Aorta (tissue), 5 donors: Measurements from ENCODE around the gene RPP30. TPM values are rescaled to one million over a fixed set of nuclear protein-coding genes. Genes with fewer than 3 reads are reported as not detected.
A peak's percentile ranks its signal among the peaks of the same experiment; 100 is the strongest.
"Not testable (repeated sequence)": the region's sequence is repeated elsewhere in the genome, so short reads cannot be mapped to it uniquely, and the experiment has no call there.

Experiments used
- ATAC-seq: fragments of 200-7000 bp; cut with Tn5 transposase; one replicate; pipeline ENCODE4 v1.9.1; 2022; ENCODE audit warnings: moderate library complexity; ENCODE audit not compliant: low FRiP score
- DNase-seq, 2 donors: peaks; one replicate each; pipeline ENCODE4 v3.0.0-alpha.2; 2020
- H3K27ac ChIP-seq, 2 donors: one replicate each; pipeline ENCODE4 v1.5.1; 2013; ENCODE audit warnings: low read length in 2 of 2, mild to moderate bottlenecking in 2 of 2, moderate library complexity in 2 of 2, control low read depth in 1 of 2, inconsistent platforms in 1 of 2, low read depth in 1 of 2
- H3K27me3 ChIP-seq, 2 donors: one replicate each; pipeline ENCODE4 v1.6.1; 2013; ENCODE audit warnings: control low read depth in 1 of 2, low read length in 1 of 2, mild to moderate bottlenecking in 1 of 2, moderate library complexity in 1 of 2; ENCODE audit not compliant: insufficient read depth in 2 of 2, control insufficient read depth in 1 of 2
- H3K36me3 ChIP-seq, 2 donors: one replicate each; pipeline ENCODE4 v1.6.1; 2013; ENCODE audit warnings: control low read depth in 1 of 2, low read length in 1 of 2, mild to moderate bottlenecking in 1 of 2; ENCODE audit not compliant: insufficient read depth in 2 of 2, control insufficient read depth in 1 of 2
- H3K4me1 ChIP-seq, 2 donors: one replicate each; pipeline ENCODE4 v1.6.1; 2013; ENCODE audit warnings: low read length in 2 of 2, control low read depth in 1 of 2, mild to moderate bottlenecking in 1 of 2, moderate library complexity in 1 of 2; ENCODE audit not compliant: insufficient read depth in 2 of 2, control insufficient read depth in 1 of 2
- H3K4me3 ChIP-seq, 2 donors: one replicate each; pipeline ENCODE4 v1.5.1; 2013; ENCODE audit warnings: low read length in 2 of 2, control low read depth in 1 of 2, mild to moderate bottlenecking in 1 of 2
- H3K9me3 ChIP-seq: one replicate; pipeline ENCODE4 v1.6.1; 2013; ENCODE audit warnings: mild to moderate bottlenecking, low read length; ENCODE audit not compliant: control insufficient read depth
- WGBS, 2 donors: extraction: QIAGEN DNeasy Blood & Tissue Kit; methylation state at CpG; one replicate each; pipeline ENCODE4 v1.1.7; 2013; 5-methylcytosine and 5-hydroxymethylcytosine counted together
- intact Hi-C, 2 donors: fragments of 100-400 bp; cut with DNase I; formaldehyde crosslinking; loops; one replicate each; pipeline versions ENCODE4 v1.14.2 to v1.15.0; 2022
- polyA plus RNA-seq, 2 donors: library from polyadenylated mRNA; stranded (reverse); fragments of 200-250 nt; gene quantifications; one replicate each; pipeline ENCODE4 v1.2.3, GENCODE V29; 2013
- total RNA-seq, 2 donors: library from RNA; stranded (reverse); fragmentation: NEBNext Ultra II Directional; extraction: Animal tissue kit (Norgen Biotek cat#: 25700); gene quantifications; one replicate each; pipeline ENCODE4 v1.2.1, GENCODE V29; 2021
- donor health status: healthy with polysubstance abuse.
- donor health status: Bipolar disorder and iron deficiency.
- donor health status: DM: no; HTN: no; CAD: no.
- donor health status: DM: no; HTN: no; CAD: no.
- donor health status: DM: yes; HTN: yes; CAD: no.

RPP30 gene
- total and polyA plus RNA-seq, 4 donors, result 25.2 to 42.6 (median 28.2) TPM

DNA sequence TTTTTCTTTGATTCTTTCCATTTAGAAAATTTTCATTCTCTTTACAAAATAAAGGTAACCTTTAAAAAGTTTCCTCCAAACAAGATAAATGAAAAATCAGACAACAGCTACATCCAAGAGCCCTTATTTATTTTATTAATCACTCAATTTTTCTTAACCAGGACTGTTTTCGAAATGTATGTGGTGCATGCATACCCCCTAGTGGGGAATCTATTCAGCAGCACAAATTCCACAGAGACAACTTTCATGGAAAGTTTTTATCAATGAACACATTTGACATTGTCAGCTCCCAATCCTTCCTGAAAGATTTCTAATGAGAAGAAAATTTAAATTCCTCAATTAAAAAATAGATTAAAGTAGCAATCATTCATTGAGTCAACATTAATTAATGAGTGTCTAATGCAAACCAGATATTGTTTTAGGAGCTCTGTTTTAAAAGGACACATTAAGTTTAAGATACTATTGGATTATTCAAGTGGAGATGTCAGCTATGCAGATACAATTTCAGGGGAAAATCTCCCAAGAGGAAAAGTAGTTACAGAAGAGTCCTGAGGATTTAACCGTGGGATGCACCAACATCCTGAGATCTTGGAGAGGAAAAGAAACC is 8.8 kb upstream of the RPP30 start:
- intact Hi-C loops, result loop anchor here (2.0 to 10.0 kb wide), 4 partner anchors 111 to 1071 kb away; no protein-coding TSS in a partner anchor
- H3K4me3 ChIP-seq, result no peak overlapping the region
- DNase-seq (no peak), ATAC-seq (no peak)
- H3K36me3 ChIP-seq, result no peaks in the 10 kb centered on the region
- no peaks in the 10 kb centered on the region for H3K4me1 ChIP-seq
- H3K27ac ChIP-seq, result no peak overlapping the region
- H3K9me3 ChIP-seq, result no peaks in the 10 kb centered on the region
- 44% methylated on average over 2 of the region's 2 CpGs for WGBS, 2 donors
- no peaks in the 10 kb centered on the region for H3K27me3 ChIP-seq

DNA sequence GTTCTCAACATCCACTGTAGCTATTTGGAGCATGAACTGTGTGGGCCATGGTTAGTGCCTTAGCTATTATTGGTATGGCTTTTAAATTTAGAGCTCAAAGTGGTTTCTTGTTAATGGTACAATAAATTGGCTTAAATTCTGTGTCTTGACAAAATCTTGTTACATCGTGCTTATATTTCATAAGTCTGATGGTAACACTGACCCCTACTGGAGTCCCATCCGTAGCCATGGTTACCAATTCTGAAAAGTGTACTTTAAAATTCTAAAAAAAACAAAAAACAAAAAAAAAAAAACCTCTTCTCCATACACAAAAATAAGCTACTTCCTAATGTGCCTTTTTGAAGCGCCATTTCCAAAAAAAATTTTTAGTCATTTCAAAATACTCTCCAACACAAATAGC is 6.4 kb upstream of the RPP30 start:
- Histone ChIP-seq H3K27ac (no peak overlapping the region), H3K4me1 (no peaks in the 10 kb centered on the region), H3K27me3 (no peaks in the 10 kb centered on the region), H3K4me3 (no peak overlapping the region), H3K9me3 (no peaks in the 10 kb centered on the region), H3K36me3 (no peaks in the 10 kb centered on the region)
- 9 to 10% methylated on average over 3 of the region's 3 CpGs for WGBS, 2 donors
- intact Hi-C loops, result loop anchor here in 1 of 2 donors (10.0 kb wide), 1 partner anchor 581 kb away; no protein-coding TSS in a partner anchor
- ATAC-seq, result no peak
- no peak for DNase-seq

DNA sequence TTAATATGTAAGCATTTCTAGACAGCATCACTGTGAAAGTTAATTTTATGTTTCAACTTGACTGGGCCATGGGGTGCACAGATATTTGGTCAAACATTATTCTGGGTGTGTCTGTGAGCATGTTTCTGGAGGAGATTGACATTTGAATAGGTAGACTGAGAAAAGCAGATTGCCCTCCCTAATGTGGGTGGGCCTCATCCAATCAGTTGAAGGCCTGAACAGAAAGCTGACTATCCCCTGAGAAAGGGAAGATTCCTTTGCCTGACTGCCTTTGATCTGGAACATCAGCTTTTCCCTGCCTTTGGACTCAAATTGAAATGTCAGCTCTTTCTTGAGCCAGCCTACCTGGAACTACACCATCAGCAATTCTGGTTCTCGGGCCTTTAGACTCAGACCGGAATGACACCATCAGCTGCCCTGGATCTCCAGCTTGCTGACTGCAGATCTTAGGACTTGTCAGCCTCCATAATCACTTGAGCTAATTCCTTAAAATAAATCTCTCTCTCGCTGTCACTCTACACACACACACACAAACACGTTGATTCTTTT is 5.7 kb upstream of the RPP30 start:
- no peaks in the 10 kb centered on the region for H3K9me3 ChIP-seq
- H3K36me3 ChIP-seq, result no peaks in the 10 kb centered on the region
- no peak for DNase-seq
- 87% methylated on average over 4 of the region's 4 CpGs for whole genome bisulfite sequencing, 2 donors
- ATAC-seq, result no peak
- H3K4me3 ChIP-seq, result no peak overlapping the region
- H3K27me3 ChIP-seq, result no peaks in the 10 kb centered on the region
- H3K27ac ChIP-seq, result no peak overlapping the region
- H3K4me1 ChIP-seq, result no peaks in the 10 kb centered on the region
- intact Hi-C loops, result loop anchor here in 1 of 2 donors (10.0 kb wide), 1 partner anchor 581 kb away; no protein-coding TSS in a partner anchor

DNA sequence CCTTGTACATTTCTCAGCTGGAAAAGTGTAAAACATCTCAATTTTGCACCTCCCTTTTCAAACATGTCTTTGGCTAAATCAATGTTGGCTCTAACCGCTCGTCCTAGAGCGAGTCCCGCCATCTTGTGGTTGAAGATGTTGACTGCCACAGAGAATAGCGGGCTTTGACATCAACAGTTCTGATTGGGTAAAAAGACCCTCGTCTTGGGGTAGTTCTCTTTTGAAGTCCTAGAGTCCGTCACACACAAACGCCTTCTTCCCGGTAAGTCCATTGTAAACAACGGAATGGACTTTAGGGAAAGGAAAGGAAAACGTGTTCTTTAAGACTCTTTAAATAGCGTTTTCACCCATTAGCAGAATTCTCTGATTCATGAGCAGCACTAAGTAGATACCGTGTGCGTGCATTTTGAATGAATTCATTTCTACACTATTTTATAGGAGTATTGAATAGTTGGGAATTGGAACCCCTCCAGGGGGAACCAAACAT is 452 bp upstream of the RPP30 start:
- H3K36me3 ChIP-seq, result no peaks in the 10 kb centered on the region
- WGBS, 2 donors, result 1 to 2% methylated on average over 14 of the region's 14 CpGs
- H3K27me3 ChIP-seq, result no peaks in the 10 kb centered on the region
- peaks cover 0 to 4% of the 10 kb centered on the region in 2 donors for H3K4me1 ChIP-seq
- intact Hi-C loops, result no loop called here
- no peak overlapping the region for H3K27ac ChIP-seq
- peak overlapping the region; percentile 59 to 76 for H3K4me3 ChIP-seq
- ATAC-seq, result peak; percentile 80
- no peak for DNase-seq
- H3K9me3 ChIP-seq, result no peaks in the 10 kb centered on the region

DNA sequence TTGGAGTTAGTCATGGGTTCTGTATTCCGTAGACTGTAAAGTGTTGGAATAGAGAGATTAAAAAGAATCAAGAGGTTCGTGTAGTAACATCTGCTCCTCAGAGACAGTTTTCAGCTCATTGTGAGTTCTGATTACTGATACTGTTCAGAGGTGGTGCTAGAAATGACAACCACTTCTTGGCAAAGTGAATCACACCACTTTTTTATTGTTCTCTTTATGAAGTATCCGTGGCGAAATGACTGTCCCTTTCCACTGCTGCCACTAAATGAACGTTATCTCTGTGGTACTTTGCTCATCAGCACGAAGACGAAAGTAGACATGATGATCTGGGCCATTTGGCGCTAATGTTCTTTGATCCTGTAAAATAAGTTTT is 860 bp downstream of the RPP30 start:
- Histone ChIP-seq H3K36me3 (peaks cover 0 to 7% of the 10 kb centered on the region in 2 donors), H3K4me1 (peaks cover 0 to 4% of the 10 kb centered on the region in 2 donors), H3K27ac (no peak overlapping the region), H3K27me3 (no peaks in the 10 kb centered on the region), H3K4me3 (peak overlapping the region; percentile 59 to 76), H3K9me3 (no peaks in the 10 kb centered on the region)
- whole genome bisulfite sequencing, 2 donors, result 25% methylated on average over 8 of the region's 8 CpGs
- intact Hi-C loops, result no loop called here
- no peak for ATAC-seq
- no peak for DNase-seq

DNA sequence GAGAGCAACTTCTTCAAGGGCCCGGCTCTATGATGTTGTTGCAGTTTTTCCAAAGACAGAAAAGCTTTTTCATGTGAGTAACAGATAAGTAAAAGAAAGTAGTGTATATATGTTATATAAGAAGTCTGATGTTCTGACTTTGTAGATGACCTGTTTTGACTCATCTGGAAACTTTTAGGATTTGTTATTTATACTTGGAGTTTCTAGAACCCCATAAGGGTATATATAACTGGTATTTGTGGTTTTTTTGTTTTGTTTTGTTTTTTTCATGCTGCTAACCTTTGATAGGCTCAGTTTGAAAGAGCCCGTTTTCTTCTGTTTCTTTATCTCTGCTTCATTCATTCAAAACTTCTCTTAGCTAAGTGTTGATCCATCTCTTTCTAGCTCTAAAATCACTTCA is 7.3 kb downstream of the RPP30 start:
- H3K27ac ChIP-seq, result no peak overlapping the region
- DNase-seq, result no peak
- H3K4me3 ChIP-seq, result no peak overlapping the region
- ATAC-seq, result no peak
- no peaks in the 10 kb centered on the region for H3K4me1 ChIP-seq
- intact Hi-C loops, result no loop called here
- WGBS, 2 donors, result 78 to 82% methylated on average over 2 of the region's 2 CpGs
- no peaks in the 10 kb centered on the region for H3K27me3 ChIP-seq
- H3K36me3 ChIP-seq, result peaks cover 5 to 8% of the 10 kb centered on the region in 2 donors
- H3K9me3 ChIP-seq, result no peaks in the 10 kb centered on the region

DNA sequence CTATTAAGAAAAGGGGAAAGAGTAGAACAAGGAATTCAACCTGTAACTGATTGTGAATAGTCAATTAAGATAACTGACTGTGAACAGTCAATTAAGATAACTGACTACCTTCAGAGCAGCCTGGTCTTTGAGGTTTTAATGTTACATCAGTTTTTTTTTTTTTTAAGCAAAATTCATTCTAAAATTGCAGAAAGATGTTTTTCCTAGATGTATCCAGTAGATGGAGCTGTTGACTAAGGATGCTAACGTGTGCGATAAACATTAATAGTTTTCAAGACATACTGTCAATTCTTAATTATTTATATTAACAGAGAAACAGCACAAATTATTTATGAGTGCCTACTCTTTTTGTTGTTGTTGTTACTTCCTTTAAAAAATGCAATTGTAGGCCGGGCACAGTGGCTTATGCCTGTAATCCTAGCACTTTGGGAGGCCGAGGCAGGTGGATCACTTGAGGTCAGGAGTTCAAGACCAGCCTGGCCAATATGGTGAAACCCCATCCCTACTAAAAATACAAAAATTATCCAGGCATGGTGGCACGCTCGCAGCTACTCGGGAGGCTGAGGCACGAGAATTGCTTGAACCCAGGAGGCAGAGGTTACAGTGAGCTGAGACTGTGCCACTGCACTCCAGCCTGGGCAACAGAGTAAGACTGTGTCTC is 8.4 kb downstream of the RPP30 start:
- H3K4me3 ChIP-seq, DNase-seq, H3K27ac ChIP-seq, H3K9me3 ChIP-seq, H3K36me3 ChIP-seq, H3K4me1 ChIP-seq, intact Hi-C loops, H3K27me3 ChIP-seq, ATAC-seq: not testable (repeated sequence)
- 68 to 69% methylated on average over 8 of the region's 8 CpGs for WGBS, 2 donors

DNA sequence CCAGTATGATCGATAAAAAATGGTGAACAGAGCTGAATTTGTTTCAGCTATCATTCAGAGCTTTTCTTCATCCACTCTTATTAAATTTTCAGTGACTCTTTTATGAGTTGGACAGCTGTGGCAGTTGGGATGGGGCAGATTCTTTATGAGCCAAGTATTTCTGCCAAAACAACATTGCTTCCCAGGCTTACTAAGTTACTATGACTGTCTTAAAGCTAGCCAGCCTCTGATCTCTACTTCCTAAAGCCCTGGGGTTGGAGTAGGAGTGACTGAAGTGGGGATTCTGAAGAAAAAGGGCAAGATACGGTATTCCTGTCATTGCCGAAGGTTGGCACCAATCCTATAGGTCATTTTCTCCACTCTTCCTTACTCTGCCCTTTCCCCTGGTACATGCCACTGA is 12.7 kb downstream of the RPP30 start:
- Histone ChIP-seq H3K36me3 (no peaks in the 10 kb centered on the region), H3K9me3 (no peaks in the 10 kb centered on the region), H3K4me3 (no peak overlapping the region), H3K4me1 (no peaks in the 10 kb centered on the region), H3K27me3 (no peaks in the 10 kb centered on the region), H3K27ac (no peak overlapping the region)
- WGBS, 2 donors, result 78 to 83% methylated on average over 3 of the region's 3 CpGs
- intact Hi-C loops, result no loop called here
- DNase-seq (no peak), ATAC-seq (peak; percentile 74)

DNA sequence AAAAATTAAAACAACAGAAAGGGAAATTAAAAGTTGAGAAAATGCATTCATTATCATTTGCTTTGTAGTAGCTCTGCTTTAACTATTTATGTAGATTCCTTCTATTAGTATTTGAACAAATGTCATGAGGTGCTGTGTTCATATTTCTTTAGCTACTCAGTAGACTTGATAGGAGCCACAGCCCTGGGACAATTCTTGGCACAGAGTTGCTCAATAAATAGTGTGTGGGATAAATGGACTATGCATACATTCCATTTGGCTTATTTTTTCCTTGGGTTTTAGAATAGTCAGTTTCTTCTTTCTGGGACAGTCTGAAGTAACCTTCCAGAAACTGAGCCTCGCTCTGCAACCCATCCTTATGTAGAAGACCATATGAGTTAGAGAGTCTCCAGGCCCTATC is 13.4 kb downstream of the RPP30 start:
- ATAC-seq, result no peak
- no peak overlapping the region for H3K27ac ChIP-seq
- H3K27me3 ChIP-seq, result no peaks in the 10 kb centered on the region
- H3K4me1 ChIP-seq, result no peaks in the 10 kb centered on the region
- H3K9me3 ChIP-seq, result no peaks in the 10 kb centered on the region
- H3K4me3 ChIP-seq, result no peak overlapping the region
- WGBS, 2 donors, result 91 to 94% methylated on average over 1 of the region's 1 CpG
- intact Hi-C loops, result no loop called here
- H3K36me3 ChIP-seq, result no peaks in the 10 kb centered on the region
- no peak for DNase-seq
